ENCODE measurements around the gene REEP6.

- TF ChIP-seq REST (IDR thresholded peaks at IDR 0.05; ENCODE audit: insufficient replicate concordance, low read depth) (no peak), CTCF (IDR thresholded peaks at IDR 0.05; ENCODE audit: insufficient read depth, low read length) (no peak), SPI1 (IDR thresholded peaks at IDR 0.05; ENCODE audit: borderline replicate concordance, low read depth) (no peak), POLR2AphosphoS5 (IDR thresholded peaks at IDR 0.05; ENCODE audit: low read depth) (no peak), GABPA (IDR thresholded peaks at IDR 0.05; ENCODE audit: low read depth) (no peak)
These were observed 19.4 kb downstream of the REEP6 start for GRCh38 chr19:1510442-1510806.

Data from HL-60 (cell line).